Measurements from ENCODE around the gene STK32C.

GRCh38 chr10:132329565-132330485 is 22.1 kb upstream of the STK32C start:
- TF ChIP-seq CTCF (IDR thresholded peaks at IDR 0.05) (no peak), EP300 (IDR thresholded peaks at IDR 0.05) (no peak), POLR2A (IDR thresholded peaks at IDR 0.05; ENCODE audit: low read depth) (no peak), POLR2AphosphoS5 (IDR thresholded peaks at IDR 0.05) (peak in 1 of 2 donors; percentile 38)

Measured in esophagus muscularis mucosa (tissue), 4 donors.